MM.1S (cell line): ENCODE data around the gene P3H2.

Experiments used
- DNase-seq: peaks from one replicate; pipeline ENCODE4 v3.0.0-alpha.2; 2015
- H2AFZ ChIP-seq: fragments of 300-600 bp; sonication (generic); 2 replicates; pipeline ENCODE4 v1.6.0; 2016; ENCODE audit warnings: antibody characterized with exemption, low read length
- H3F3A ChIP-seq: fragments of 300-600 bp; sonication (generic); 2 replicates; pipeline ENCODE4 v1.6.1; 2016; ENCODE audit warnings: mild to moderate bottlenecking, antibody characterized with exemption, low read length, moderate library complexity, mixed read lengths; ENCODE audit not compliant: insufficient read depth
- H3K27ac ChIP-seq: fragments of 300-600 bp; sonication (generic); 2 replicates; pipeline ENCODE4 v1.5.1; 2016; ENCODE audit warnings: mild to moderate bottlenecking, low read length
- H3K27me3 ChIP-seq: fragments of 300-600 bp; sonication (generic); replicated peaks from 2 replicates; pipeline ENCODE4 v1.6.0; 2016; ENCODE audit warnings: low read length; ENCODE audit not compliant: insufficient read depth
- H3K36me3 ChIP-seq: fragments of 300-600 bp; sonication (generic); replicated peaks from 2 replicates; pipeline ENCODE4 v1.6.1; 2016; ENCODE audit warnings: mild to moderate bottlenecking, low read length, mixed read lengths; ENCODE audit not compliant: insufficient read depth
- H3K4me1 ChIP-seq: fragments of 300-600 bp; sonication (generic); 2 replicates; pipeline ENCODE4 v1.6.1; 2016; ENCODE audit warnings: low read length, mixed read lengths
- H3K4me2 ChIP-seq: fragments of 300-600 bp; sonication (generic); 2 replicates; pipeline ENCODE4 v1.6.0; 2016; ENCODE audit warnings: low read depth, low read length
- H3K4me3 ChIP-seq: fragments of 300-600 bp; sonication (generic); 2 replicates; pipeline ENCODE4 v1.5.1; 2016; ENCODE audit warnings: low read length, mixed read lengths
- H3K79me2 ChIP-seq: fragments of 300-600 bp; sonication (generic); 2 replicates; pipeline ENCODE4 v1.6.1; 2016; ENCODE audit warnings: mixed run types, low read length, mixed read lengths
- H3K9ac ChIP-seq: fragments of 300-600 bp; sonication (generic); 2 replicates; pipeline ENCODE4 v1.6.1; 2016; ENCODE audit warnings: low read length, mixed read lengths
- H3K9me2 ChIP-seq: fragments of 300-600 bp; sonication (generic); replicated peaks from 2 replicates; pipeline ENCODE4 v1.6.1; 2016; ENCODE audit warnings: mild to moderate bottlenecking, low read length, mixed read lengths; ENCODE audit not compliant: insufficient read depth
- H3K9me3 ChIP-seq: fragments of 300-600 bp; sonication (generic); replicated peaks from 2 replicates; pipeline ENCODE4 v1.6.1; 2016; ENCODE audit warnings: mild to moderate bottlenecking, low read length, mixed read lengths; ENCODE audit not compliant: insufficient read depth
- H4K20me1 ChIP-seq: fragments of 300-600 bp; sonication (generic); 2 replicates; pipeline ENCODE4 v1.6.1; 2016; ENCODE audit warnings: mild to moderate bottlenecking, low read length, moderate library complexity, mixed read lengths; ENCODE audit not compliant: insufficient read depth
- EZH2 ChIP-seq: fragments of 300-600 bp; sonication (generic); optimal IDR thresholded peaks from 2 replicates; pipeline ENCODE3; 2017; ENCODE audit warnings: low read depth, mild to moderate bottlenecking, antibody characterized with exemption, low read length, mixed read lengths
- EZH2phosphoT487 ChIP-seq: fragments of 300-600 bp; sonication (generic); IDR thresholded peaks from 2 replicates; pipeline ENCODE4 v1.6.1; 2018; ENCODE audit warnings: antibody characterized with exemption, low read length
- TF ChIP-seq, protein P1 (sequence below): fragments of 300-600 bp; sonication (generic); IDR thresholded peaks from 2 replicates; pipeline ENCODE4 v1.5.1; 2016; ENCODE audit warnings: antibody characterized with exemption, low read length, mixed read lengths

Gene P3H2

DNA sequence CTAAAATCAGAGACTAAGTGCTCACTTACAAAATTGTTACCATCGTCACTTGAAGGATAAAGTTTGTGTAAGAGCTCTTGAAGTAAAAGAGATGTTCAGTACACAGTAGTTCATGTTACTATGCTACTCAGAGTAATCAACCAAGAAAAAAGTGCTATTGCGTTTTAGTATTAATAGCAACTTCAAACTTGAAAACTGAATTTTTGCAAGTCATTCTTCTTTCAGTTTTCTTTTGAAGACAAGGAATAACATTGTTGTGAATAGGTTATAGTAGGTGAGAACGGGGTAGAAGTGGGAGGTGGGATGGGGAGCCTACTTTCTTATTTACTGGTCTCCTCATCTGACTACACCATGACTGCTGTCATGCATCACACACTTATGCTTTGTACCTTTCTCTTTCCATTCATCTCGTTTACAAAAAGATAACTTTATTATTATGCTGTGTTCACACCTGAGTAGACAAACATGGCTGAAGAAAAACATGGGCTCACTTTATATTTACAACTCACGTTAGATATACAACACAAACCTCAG lies 39.3 kb upstream of the P3H2 start:
- no peaks in the 10 kb centered on the region for H3K79me2 ChIP-seq
- H3K4me3 ChIP-seq, result no peak overlapping the region
- no peaks in the 10 kb centered on the region for H3F3A ChIP-seq
- H3K27ac ChIP-seq, result no peak overlapping the region
- no peak for DNase-seq
- no peak overlapping the region for H3K4me2 ChIP-seq
- H3K4me1 ChIP-seq, result no peaks in the 10 kb centered on the region
- no peaks in the 10 kb centered on the region for H4K20me1 ChIP-seq
- H3K36me3 ChIP-seq, result no peaks in the 10 kb centered on the region
- no peaks in the 10 kb centered on the region for H3K27me3 ChIP-seq
- TF ChIP-seq EZH2phosphoT487 (no peak), EZH2 (no peak)
- TF ChIP-seq, protein P1, sequence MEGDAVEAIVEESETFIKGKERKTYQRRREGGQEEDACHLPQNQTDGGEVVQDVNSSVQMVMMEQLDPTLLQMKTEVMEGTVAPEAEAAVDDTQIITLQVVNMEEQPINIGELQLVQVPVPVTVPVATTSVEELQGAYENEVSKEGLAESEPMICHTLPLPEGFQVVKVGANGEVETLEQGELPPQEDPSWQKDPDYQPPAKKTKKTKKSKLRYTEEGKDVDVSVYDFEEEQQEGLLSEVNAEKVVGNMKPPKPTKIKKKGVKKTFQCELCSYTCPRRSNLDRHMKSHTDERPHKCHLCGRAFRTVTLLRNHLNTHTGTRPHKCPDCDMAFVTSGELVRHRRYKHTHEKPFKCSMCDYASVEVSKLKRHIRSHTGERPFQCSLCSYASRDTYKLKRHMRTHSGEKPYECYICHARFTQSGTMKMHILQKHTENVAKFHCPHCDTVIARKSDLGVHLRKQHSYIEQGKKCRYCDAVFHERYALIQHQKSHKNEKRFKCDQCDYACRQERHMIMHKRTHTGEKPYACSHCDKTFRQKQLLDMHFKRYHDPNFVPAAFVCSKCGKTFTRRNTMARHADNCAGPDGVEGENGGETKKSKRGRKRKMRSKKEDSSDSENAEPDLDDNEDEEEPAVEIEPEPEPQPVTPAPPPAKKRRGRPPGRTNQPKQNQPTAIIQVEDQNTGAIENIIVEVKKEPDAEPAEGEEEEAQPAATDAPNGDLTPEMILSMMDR, result no peak
- H3K9ac ChIP-seq, result no peak overlapping the region
- no peaks in the 10 kb centered on the region for H3K9me3 ChIP-seq
- H2AFZ ChIP-seq, result no peak overlapping the region
- H3K9me2 ChIP-seq, result 0 out of 2 replicates have a peak, but pooled peaks cover 2% of the 10 kb centered on the region

DNA sequence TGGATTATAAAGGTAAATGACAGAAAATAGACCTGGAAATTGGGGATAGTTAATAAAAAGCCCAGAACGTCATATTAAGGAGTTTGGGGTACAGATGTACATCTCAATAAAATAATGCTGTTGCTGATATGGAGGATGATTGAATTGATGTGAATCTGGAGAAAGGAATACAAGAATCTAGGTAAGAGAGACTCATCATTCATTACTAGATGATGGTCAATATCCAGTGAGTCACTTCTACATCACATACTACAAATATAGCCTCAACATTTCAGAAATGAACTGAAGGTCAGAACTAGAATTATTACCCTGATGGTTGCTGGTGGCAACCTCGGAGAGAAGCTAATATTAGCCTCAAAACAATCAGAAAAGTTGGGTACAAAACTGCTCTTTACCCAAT lies 37.6 kb upstream of the P3H2 start:
- no peak overlapping the region for H2AFZ ChIP-seq
- H4K20me1 ChIP-seq, result no peaks in the 10 kb centered on the region
- H3K9me2 ChIP-seq, result 0 out of 2 replicates have a peak, but pooled peaks cover 2% of the 10 kb centered on the region
- no peak overlapping the region for H3K9ac ChIP-seq
- DNase-seq, result no peak
- no peak overlapping the region for H3K4me2 ChIP-seq
- no peak overlapping the region for H3K4me3 ChIP-seq
- H3K27ac ChIP-seq, result no peak overlapping the region
- H3K36me3 ChIP-seq, result no peaks in the 10 kb centered on the region
- H3K4me1 ChIP-seq, result no peaks in the 10 kb centered on the region
- no peaks in the 10 kb centered on the region for H3K79me2 ChIP-seq
- no peaks in the 10 kb centered on the region for H3K9me3 ChIP-seq
- no peaks in the 10 kb centered on the region for H3K27me3 ChIP-seq
- H3F3A ChIP-seq, result no peaks in the 10 kb centered on the region
- TF ChIP-seq, protein P1, result no peak
- TF ChIP-seq EZH2phosphoT487 (no peak), EZH2 (no peak)

- Histone ChIP-seq H3K36me3 (no peaks in the 10 kb centered on the region), H3K9me2 (0 out of 2 replicates have a peak, but pooled peaks cover 2% of the 10 kb centered on the region), H3K9me3 (no peaks in the 10 kb centered on the region), H3K4me2 (no peak overlapping the region), H3K4me1 (no peaks in the 10 kb centered on the region), H3F3A (no peaks in the 10 kb centered on the region), H3K4me3 (no peak overlapping the region), H3K27me3 (no peaks in the 10 kb centered on the region), H4K20me1 (no peaks in the 10 kb centered on the region), H2AFZ (no peak overlapping the region), H3K79me2 (no peaks in the 10 kb centered on the region), H3K9ac (no peak overlapping the region), H3K27ac (no peak overlapping the region)
- no peak for DNase-seq
- TF ChIP-seq, protein P1, result no peak
- TF ChIP-seq EZH2phosphoT487, result no peak
- TF ChIP-seq EZH2, result no peak
Observed at GRCh38 chr3:190155752-190156151, 35.1 kb upstream of the P3H2 start.
